GM18867 (cell line): ENCODE measurements around the gene SAV1.
A peak's percentile ranks its signal among the peaks of the same experiment; 100 is the strongest.
"Not testable (repeated sequence)": the region's sequence is repeated elsewhere in the genome, so short reads cannot be mapped to it uniquely, and the experiment has no call there.

Experiments used
- ATAC-seq: cut with Tn5 transposase; IDR thresholded peaks from one replicate; pipeline ENCODE4 v1.9.1; 2021; ENCODE audit warnings: mild to moderate bottlenecking, moderate library complexity; ENCODE audit not compliant: unreplicated experiment

SAV1 gene

GRCh38 chr14:50666772-50667683 lies 1.1 kb downstream of the SAV1 start:
- ATAC-seq = no peak

GRCh38 chr14:50665300-50665699 lies 2.8 kb downstream of the SAV1 start:
- peak; percentile 36 for ATAC-seq

GRCh38 chr14:50664579-50664978 lies 3.5 kb downstream of the SAV1 start:
- not testable (repeated sequence) for ATAC-seq

GRCh38 chr14:50659327-50659974 lies 8.7 kb downstream of the SAV1 start:
- ATAC-seq = no peak

- no peak for ATAC-seq
These were observed 9.9 kb downstream of the SAV1 start for GRCh38 chr14:50658203-50658602.

GRCh38 chr14:50657753-50658152 lies 10.4 kb downstream of the SAV1 start:
- no peak for ATAC-seq

- ATAC-seq = no peak
These were observed 11.3 kb downstream of the SAV1 start for GRCh38 chr14:50656776-50657175.

GRCh38 chr14:50649691-50650090 lies 18.4 kb downstream of the SAV1 start:
- ATAC-seq = no peak

GRCh38 chr14:50647753-50648152 lies 20.4 kb downstream of the SAV1 start:
- ATAC-seq = no peak

- peak; percentile 85 for ATAC-seq
These were observed 20.8 kb downstream of the SAV1 start for GRCh38 chr14:50647282-50647681.

- ATAC-seq = no peak
These were observed 33.0 kb downstream of the SAV1 start for GRCh38 chr14:50635141-50635540.

- no peak for ATAC-seq
These were observed 34.2 kb downstream of the SAV1 start for GRCh38 chr14:50633954-50634353.

GRCh38 chr14:50631408-50631821 lies 36.7 kb downstream of the SAV1 start:
- no peak for ATAC-seq

GRCh38 chr14:50624947-50625346 lies 43.2 kb downstream of the SAV1 start:
- not testable (repeated sequence) for ATAC-seq

- no peak for ATAC-seq
These were observed 43.7 kb downstream of the SAV1 start for GRCh38 chr14:50624447-50624846.

- no peak for ATAC-seq
These were observed 45.1 kb downstream of the SAV1 start for GRCh38 chr14:50622978-50623377.

GRCh38 chr14:50620341-50620740 lies 47.8 kb downstream of the SAV1 start:
- no peak for ATAC-seq

GRCh38 chr14:50619569-50620141 lies 48.5 kb downstream of the SAV1 start:
- ATAC-seq = peak; percentile 65

GRCh38 chr14:50616275-50616674 lies 51.8 kb downstream of the SAV1 start:
- ATAC-seq = no peak

- no peak for ATAC-seq
These were observed 52.6 kb downstream of the SAV1 start for GRCh38 chr14:50615552-50615951.

- no peak for ATAC-seq
These were observed 53.0 kb downstream of the SAV1 start for GRCh38 chr14:50615056-50615455.

- ATAC-seq = no peak
These were observed 55.3 kb downstream of the SAV1 start for GRCh38 chr14:50612806-50613205.
